DMS53 (cell line): ENCODE measurements around the gene DLGAP3.

ENCODE experiments used
- DNase-seq: peaks from one replicate; lab custom pipeline; 2025; lab: John Stamatoyannopoulos, UW

The DLGAP3 gene

DNA sequence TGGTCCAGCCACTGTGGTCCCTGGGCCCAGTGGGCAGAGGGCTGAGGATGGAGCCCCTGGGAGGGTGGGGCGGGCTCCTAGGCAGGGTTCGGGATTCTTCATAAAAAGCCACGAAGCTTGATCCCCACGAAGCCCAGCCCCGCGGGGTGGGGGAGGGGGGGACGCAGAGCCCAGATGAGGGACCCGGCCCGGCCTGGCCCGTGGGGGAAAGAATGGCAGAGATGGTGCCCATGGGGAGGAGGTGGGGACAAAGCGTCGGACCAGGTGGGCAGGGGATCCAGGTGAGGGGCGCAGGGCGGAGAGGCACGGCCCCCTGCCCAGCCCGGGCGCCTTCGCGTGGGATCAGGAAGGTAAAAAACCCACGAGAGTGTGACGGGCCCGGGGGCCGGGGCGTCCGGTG, 63.9 kb downstream of the DLGAP3 start:
- no peak for DNase-seq

DNA sequence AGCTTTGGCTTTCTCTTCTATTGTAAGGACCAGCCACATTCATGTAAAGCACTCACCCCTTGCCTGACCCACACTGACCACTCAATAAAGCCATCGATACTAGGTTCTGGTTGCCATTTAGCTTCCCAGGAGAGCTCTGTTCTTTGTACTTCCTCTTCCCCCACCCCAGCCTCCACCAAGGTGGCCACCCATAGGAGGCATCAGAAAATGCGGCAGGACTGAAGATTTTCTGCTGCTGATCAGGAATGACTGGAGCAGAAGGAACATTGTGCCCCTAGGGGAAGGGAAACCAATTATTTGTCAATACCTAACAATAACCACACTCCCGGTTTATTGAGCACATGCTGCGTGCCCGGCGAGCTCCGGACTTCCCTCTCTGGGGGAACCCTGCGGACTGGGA, 64.7 kb downstream of the DLGAP3 start:
- peak; percentile 20 for DNase-seq

DNA sequence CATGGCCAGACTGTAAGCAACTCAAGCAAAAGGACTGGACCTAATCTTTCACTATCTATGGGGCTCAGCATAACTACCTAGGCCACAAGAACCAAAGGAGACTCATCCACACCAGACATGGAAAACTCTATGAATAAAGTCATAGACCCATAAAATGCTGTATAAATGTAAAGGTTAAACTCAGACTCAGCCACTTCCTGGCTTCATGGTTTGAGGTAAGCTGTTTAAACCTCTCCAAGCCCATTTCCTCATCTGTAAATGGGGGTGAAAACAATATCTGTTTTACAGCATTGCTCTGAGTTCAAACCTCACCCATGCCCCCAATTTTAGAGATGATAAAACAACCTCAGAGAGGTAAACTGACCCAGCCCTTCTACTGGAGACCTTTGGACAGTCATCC, 65.9 kb downstream of the DLGAP3 start:
- DNase-seq = no peak

DNA sequence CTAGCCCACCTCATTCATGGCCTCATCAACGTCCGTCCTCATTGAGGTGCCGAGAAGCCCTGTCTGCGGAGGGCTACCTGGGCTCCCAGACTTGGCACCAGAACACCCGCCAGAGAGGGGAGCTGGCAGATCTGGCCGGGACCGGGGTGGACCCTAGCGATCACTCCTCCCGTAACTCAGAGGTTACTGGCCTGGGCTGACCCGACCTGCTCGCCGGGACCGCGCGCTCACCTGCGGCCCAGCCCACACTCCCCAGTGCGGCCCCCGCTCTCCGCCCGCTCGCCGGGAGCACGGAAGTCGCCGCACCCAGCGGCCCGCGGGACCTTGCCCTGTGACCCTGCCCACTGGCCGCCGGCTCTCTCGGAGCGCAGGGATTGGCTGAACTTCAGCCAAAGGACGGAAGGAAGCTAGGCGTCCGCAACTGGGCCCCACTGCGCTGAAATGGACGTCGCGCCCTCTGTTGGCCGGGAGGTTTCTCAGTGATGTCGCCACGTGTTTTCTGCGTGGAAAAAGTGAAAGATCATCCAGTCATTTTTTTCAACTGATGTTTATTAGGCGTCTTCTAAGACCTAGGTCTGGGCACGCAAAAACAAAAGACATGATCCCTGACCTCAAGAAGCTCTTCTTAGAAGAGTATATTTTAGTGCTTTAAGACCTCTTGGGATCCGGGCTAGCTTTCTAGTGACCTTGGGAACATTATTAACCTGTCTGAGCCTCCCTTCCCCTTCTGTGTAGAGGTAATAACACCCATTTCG, 69.8 kb downstream of the DLGAP3 start, which contains the start of gene SMIM12:
Gene SMIM12, minus strand, starts transcription at position 304 of the 755 bp plus-strand sequence. CDS start 3,772 bp downstream, outside the sequence.
- peak; percentile 99 for DNase-seq

DNA sequence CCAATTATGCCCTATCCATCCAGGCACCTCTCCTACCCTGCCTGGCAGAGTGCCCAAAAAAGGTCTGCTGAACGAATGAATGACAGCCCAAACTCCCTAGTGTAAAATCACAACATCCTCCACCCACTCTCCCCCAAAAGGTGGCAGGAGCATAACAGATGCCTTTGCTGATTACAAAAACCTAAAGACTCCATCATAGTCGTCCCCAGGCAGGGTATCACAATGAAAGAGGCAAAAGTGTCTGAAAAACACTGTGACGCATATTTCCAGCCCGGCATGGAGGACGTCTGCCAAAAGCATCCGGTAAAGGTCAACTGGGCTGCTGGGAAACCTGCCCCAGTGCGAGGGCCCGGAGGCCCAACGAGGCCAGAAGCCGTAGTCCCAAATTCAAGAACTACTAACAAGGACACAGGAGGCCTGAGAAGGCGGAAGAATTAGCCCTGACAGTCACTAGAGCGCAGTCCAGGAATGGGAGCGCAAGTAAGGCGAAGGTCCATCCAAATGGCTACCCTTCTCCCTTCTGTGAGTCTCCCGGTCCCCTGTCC, 70.5 kb downstream of the DLGAP3 start:
- DNase-seq = peak; percentile 60

DNA sequence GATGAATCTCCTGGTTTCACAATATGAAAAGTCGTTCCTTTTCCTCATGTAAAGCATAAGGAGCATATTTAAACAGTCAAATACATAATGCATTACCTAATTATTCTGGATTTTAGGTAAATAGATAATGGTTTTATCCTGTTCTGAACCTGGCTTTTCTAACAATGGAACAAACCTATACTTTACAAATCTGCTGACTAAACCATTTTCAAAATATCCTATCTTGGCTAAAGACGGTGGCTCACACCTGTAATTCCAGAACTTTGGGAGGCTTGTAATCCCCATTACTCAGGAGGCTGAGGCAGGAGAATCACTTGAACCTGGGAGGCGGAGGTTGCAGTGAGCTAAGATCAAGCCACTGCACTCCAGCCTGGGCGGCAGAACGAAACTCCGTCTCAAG, 72.8 kb downstream of the DLGAP3 start:
- DNase-seq = no peak

DNA sequence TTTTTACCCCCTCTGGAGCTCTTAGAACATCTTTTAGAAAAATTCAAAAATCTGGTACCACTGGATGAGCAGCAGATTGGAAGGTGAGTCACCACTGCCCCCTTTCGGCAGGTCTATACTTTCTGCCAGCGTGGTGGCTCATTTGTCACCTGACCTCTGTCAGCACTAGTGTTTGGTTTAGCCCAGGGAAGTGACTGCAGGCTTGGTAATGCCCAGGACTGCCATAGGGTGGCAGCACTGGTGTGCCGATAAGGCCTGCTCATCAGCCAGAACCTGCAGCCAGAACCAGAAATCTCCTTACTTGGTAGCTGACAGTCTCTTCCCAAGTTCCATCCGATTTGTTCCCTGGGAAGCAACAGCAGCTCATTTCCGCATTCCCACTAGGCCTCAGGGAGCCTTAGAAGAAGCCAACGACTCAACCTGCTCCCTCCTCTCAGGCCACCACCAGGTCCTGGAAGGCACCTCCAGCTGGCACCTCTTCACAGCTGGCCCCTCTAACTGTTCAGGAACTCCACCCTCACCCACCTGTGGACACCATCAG, 76.7 kb downstream of the DLGAP3 start:
- peak; percentile 97 for DNase-seq

DNA sequence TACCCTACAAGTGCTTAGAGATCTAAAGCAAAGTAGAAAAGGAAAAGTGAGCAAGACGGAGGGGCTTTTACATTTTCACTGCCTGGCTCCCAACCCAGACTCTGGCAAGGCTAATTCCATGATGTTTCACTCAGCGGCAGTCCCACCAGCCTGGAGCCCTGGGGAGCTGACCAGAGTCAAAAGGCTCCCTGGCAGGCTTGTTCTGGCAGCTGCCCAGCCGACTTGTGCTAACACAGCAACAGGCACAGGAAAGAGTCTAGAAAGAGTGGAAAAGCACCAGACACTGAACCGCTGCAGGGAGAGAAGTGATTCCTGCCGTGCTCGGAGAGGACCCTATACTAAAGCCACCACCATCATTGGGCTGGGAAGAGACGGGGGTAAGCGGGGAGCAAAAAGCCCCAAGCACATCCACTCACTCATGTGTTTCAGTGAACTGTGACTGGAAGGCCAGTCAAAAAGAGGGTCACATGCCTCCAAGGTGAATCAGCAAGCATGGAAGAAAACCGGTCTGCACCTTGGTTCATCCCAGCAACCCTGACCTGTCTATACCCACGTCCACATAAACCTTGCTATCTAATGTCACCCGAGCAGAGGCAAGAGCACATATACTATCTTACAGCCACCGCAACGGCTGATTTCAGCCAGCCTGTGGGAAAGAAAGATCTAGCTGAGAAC, 77.9 kb downstream of the DLGAP3 start:
- DNase-seq = no peak

DNA sequence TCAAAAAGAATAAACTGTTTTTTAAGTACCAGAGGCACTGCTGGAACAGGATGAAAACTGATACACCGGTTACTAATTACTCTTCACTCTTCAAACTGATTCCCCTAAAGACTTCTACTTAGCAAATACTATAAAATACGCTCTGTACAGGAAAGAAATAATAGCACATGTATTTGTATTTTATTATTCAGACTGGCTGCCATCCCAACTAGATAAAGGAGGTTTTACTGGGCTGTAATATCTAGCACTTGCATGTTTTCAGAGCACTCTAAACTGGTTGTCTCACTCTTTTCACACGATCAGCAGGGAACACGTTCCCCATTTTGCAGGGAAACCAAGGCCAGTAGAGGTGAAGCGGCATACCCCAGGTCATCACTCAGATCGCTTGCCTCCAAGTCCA, 79.1 kb downstream of the DLGAP3 start:
- no peak for DNase-seq

DNA sequence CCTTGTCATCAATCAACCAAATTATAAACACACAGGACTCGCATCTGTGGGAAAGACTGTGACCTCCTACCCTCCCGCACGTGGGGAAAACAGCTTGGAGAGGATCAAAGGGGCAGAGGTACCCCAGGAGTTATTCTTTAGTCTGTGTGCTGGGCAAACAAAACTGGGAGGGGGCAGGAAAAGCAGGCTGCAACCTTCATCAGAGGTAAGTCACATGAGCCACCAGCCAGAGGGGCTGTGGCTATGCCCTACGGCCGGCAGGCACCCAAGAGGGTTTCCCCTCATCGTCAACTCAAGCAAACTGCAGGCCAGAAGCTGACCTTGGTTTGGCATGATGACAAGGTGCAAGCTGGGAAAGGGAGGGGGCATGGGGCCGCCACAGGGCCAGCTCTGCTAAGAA, 82.4 kb downstream of the DLGAP3 start:
- DNase-seq = no peak

DNA sequence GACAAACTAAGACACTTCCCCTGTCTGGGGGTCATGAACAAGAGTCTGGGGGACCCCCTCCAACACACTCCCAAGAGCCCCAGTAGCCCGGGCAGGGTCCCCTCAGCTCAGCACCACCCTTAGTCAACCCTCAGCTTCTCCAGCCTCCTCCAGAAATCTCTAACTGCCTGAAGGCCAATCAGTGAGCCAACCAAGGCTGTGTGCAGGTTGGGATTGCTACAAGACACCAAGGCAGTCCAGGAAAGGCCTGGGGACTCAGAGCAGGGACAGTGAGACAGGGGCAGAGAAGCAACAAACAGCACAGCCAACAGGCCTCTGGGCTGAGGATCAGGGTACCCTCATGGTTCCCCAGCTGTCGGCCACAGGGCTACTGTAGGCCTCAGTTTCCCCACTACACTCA, 83.2 kb downstream of the DLGAP3 start:
- no peak for DNase-seq

DNA sequence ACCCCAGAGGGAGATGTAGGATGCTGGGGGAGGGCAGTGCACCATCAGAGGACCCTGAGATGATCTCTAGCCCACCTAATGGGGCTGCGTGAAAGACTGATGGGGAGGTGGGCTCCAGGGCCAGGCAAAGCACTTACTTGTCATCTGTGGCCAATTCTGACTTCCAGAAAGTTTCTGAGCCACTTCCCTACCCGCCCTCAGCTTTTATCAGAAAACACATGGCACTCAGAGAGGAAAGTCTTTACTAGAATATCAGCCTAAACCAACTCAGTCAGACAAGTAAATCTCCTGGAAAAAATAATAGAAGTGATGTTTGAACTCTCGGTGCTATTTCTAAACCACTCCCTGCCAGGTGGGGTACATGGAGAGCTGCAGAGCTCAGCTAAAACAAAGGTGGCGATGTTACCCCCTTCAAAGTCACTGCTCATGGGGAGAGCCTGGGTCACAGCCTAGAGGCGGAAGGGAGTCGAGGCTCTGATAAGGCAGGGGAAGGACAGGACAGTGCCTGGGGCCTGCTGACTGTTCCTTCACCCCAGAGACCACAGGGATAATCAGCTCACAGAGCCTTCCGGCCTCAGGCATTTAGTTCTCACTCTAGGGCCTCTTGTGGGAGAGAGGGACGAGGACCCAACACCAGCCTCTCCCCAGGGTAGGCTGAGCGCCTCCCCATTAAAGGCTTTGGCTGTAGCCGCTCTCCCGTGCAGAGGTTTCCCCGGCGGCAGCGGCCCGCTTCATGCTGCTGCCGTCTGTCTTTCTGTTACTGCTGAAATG, 84.1 kb downstream of the DLGAP3 start:
- no peak for DNase-seq

DNA sequence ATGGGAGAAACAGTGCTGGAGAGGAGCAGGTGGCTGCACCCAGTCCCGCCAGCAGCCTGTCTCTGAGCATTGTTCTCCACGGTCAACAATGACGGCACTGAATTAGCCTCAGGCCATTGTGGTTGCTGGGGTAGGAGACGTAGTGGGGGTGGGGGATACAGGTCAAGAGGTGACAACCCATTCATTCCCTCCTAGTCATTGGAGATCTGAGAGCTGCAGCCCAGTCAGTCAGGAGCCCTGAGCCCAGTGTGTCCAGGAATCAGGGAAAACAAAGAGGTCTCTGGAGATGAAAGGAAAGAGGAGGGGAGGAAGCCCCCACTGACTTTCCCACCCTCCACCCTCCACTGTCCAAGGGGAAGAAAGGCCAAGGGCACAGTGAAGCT, 85.2 kb downstream of the DLGAP3 start:
- no peak for DNase-seq

DNA sequence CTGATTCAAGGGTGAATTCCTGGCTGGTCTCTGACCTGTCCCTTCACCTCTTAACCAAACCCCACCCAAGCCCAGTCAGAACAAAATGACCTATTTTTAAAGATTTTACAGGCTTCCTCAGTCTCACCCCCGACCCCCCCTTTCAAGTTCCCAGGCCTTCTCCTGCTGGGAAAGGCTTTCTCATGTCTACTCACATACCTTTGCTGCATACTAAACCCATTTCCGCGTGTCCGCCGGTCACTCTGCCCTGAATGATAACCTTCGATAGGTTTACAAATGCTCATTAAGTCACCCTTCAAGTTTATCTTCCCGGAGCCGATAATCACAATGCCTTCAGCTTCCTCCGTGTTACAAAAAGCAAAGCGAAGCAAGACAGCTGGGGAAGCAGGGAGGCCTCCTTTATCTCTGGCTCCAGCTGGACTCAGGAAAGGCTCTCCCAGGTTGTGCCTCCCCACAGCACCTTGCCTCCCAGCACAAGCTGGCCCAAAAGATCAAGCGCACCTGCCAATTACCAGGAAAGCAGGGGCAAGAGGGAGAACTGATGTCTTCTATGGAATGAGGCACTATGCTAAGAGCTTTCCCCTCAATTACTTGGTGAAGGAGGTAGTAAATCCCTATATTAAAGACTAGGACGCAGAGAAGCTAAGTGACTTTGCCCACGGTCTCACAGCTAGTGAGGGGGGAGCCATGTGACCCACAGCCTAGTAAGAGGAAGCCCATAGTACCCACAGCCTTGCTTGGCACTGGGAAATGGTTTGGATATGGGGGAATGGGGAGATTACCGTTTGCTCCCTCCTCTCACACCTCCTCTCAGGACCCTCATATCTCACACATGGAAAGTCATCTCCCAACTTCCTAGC, 85.8 kb downstream of the DLGAP3 start:
- DNase-seq = no peak

DNA sequence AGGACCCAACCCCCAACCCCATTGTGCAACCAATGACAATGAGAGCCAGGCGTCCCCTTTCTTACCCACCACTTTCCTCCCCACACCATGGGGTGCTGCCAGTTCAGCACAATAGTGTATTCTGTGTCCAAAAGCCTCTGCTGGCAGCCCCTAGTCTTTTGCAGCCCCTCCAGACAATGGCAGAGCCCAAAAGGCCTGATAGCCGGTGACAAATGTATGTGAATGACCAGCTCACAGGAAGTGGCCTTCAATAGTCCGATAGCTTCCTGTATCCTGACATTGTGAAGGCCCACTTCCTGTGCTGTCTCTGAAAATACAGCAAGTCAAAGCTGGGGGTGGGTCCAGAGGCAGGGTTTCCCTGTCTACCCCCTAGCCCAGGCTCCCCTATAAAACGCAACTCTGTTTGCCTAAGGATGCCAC, 86.5 kb downstream of the DLGAP3 start:
- no peak for DNase-seq

DNA sequence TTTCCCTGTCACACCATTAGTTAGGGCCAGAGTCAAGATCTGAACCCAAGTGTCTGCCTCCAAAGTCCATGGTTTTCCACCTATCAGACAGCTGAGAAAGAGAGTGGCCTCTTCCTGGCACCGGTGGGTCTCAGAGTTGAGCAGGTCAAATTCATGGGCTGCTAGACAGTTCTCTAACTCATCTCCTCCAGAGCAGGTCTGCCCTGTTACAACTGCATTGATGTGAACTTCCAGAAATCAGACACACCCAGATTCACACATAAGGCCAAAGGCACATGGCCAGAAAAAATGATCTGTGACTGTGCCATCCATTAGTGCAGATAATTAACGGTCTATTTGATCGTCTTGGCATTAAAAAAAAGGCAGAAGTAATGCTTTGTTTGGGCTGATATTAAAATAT, 87.4 kb downstream of the DLGAP3 start:
- no peak for DNase-seq

DNA sequence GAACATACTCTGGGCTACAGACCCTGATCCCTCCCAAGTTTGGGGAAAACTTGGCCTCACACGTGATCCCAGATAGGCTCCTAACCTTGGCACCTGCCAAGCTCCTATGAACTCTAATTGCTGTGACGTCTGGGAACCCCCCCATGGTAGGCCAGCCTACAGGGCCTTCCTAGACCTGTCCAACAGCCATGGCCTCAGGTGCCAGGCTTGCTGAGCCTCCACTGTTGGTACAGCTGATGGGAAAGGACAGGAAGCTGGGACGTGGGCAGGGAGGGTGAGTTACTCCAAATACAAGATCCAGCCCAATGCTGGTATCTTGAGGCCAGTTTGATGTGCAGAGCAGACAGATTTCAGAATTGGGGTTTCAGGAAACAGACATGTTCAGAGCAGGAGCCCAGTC, 89.0 kb downstream of the DLGAP3 start:
- no peak for DNase-seq

DNA sequence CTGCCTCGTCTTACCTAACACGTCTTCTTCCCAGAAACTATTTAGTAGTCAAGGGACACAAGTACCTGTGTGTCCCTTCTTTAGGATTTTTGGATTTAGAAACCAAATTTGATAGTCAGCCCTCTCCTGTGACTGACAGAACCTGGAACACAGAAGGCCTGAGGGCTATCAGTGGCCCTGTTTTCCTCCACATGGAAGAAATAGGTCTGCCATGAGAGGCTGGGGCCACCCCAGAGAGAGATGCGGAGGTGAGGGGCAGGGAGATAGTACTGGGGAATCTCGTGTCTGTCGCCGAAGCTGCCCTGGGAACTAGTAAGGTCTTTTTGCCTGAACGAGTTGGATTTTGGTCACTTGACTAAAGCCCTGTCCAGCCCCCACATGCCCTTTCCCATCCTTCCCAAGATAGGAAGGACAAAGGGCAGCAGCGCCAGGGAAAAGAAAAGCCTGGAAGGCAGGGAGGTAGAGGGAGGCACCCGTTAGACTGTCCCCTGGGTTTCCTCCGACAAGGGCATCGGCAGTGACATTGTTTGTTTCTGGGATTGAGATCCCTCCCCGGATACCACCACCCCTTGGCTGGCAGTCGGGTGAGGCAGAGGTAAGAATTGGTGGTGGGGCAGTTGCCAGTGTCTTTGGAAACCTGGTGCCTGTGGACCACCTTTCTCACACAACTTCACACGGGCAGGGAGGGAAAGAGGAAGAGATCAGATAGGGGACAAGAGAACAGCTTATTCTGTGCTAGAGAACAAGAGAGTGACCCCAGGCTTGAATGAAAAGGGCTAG, 89.7 kb downstream of the DLGAP3 start:
- DNase-seq = no peak

DNA sequence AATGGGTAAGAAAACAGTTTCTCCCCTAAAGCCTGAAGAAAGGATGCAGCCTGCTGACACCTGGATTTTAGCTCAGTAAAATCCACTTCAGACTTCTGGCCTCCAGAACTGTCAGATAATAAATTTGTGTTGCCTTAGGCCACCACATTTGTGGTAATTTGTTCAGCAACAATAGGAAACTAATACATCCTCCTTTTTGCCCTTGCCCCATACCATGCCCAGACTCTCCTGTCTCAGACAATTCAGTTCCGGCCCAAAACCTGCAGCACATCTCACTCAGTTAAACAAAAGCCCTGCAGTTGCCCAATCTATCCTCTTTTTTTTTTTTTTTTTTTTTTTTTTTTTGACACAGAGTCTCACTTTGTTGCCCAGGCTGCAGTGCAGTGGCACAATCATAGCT, 95.7 kb downstream of the DLGAP3 start:
- no peak for DNase-seq

DNA sequence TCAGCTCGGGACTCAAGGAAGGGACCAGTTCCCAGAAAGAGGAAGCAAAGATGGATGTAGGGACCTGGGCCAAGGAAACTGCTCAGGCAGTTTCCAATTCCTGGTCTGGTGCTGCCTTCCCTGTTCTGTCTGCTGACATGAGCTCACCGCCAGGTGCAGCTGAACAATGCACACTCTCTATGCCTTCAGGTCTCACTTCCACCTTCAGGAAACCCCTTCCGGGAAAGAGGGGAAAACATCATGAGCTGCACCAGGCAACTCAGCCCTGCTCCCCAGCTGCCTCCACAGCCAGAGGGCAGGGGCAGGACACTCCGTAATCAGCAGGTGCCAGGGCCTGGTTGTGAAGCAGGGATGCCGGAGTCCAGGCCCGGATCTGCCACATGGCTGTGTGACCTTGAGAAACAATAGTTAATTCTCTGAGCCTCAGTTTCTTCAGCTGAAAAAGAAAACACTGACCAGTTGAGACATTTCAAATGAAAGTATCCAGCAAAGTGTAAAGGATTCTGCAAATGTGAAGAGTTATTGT, 97.7 kb downstream of the DLGAP3 start:
- DNase-seq = peak; percentile 56
